ENCODE results near the gene RFX8. TPM values are rescaled to one million over a fixed set of nuclear protein-coding genes. Genes with fewer than 3 reads are reported as not detected.

Gene RFX8
- polyA plus RNA-seq, 1 experiment: 1.8 TPM

DNA sequence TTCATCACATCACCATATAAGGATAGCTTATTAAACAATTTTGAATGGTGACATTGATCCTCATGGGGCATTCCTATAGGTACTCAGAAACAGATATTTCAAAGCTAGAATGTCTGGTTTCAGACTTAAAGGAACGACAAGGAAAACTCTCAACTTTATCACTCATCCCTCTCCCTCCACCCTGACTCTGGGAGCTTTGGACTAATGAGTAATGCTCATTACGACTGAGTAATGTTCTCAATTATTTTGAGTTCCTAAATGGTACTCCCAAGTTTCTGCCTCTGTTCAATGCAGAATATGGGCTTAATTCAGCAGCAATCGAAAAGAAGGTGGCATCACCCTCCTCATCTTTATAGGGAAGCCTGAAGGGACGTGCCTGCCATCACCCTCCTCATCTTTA, 43.4 kb downstream of the RFX8 start:
- CTCF ChIA-PET: interaction anchor here (0.6 to 1.8 kb wide), 4 partner anchors 11 to 399 kb away, joined by 3 to 11 read pairs (median 4); no protein-coding TSS in a partner anchor
- TF ChIP-seq, protein P1, sequence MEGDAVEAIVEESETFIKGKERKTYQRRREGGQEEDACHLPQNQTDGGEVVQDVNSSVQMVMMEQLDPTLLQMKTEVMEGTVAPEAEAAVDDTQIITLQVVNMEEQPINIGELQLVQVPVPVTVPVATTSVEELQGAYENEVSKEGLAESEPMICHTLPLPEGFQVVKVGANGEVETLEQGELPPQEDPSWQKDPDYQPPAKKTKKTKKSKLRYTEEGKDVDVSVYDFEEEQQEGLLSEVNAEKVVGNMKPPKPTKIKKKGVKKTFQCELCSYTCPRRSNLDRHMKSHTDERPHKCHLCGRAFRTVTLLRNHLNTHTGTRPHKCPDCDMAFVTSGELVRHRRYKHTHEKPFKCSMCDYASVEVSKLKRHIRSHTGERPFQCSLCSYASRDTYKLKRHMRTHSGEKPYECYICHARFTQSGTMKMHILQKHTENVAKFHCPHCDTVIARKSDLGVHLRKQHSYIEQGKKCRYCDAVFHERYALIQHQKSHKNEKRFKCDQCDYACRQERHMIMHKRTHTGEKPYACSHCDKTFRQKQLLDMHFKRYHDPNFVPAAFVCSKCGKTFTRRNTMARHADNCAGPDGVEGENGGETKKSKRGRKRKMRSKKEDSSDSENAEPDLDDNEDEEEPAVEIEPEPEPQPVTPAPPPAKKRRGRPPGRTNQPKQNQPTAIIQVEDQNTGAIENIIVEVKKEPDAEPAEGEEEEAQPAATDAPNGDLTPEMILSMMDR (IDR thresholded peaks at IDR 0.05; ENCODE audit: low read depth, low read length): no peak
- Histone ChIP-seq H3K9me3 (ENCODE audit: control insufficient read depth, insufficient read depth, low read length) (no peaks in the 10 kb centered on the region; the same call in 1 of the 2 replicates), H3K27me3 (ENCODE audit: control insufficient read depth, insufficient read depth, low read length) (no peaks in the 10 kb centered on the region), H3K4me3 (ENCODE audit: low read depth, low read length) (no peak overlapping the region), H3K27ac (ENCODE audit: low read depth, low read length) (no peak overlapping the region)
- POLR2A ChIA-PET: no interaction called here
- DNase-seq (ENCODE audit: low read depth, low spot score): no peak

DNA sequence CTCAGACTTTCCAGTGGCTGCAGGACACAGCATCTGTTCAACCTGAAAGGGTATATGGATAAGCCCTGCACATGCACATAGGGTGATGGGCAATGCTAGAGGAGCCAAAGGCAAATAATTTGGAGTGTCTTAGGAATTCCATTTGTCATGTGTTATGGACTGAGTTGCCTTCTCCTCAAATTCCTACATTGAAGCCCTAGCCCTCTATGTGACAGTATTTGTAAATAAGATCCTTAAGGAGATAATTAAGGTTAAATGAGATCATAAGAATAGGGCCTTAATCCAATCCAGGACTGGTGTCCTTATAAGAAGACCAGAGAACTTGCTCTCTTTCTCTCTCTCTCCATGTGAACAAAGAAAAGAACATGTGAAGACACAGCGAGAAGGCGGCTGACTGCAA, 44.8 kb downstream of the RFX8 start:
- no peak overlapping the region for H3K27ac ChIP-seq (ENCODE audit: low read depth, low read length)
- no peak for DNase-seq (ENCODE audit: low read depth, low spot score)
- H3K4me3 ChIP-seq (ENCODE audit: low read depth, low read length): no peak overlapping the region
- TF ChIP-seq, protein P1 (IDR thresholded peaks at IDR 0.05; ENCODE audit: low read depth, low read length): no peak
- H3K9me3 ChIP-seq (ENCODE audit: control insufficient read depth, insufficient read depth, low read length): no peaks in the 10 kb centered on the region
- CTCF ChIA-PET: interaction anchor here (0.7 kb wide), 1 partner anchor 11 kb away, joined by 3 read pairs; no protein-coding TSS in a partner anchor
- POLR2A ChIA-PET: no interaction called here
- H3K27me3 ChIP-seq (ENCODE audit: control insufficient read depth, insufficient read depth, low read length): no peaks in the 10 kb centered on the region

DNA sequence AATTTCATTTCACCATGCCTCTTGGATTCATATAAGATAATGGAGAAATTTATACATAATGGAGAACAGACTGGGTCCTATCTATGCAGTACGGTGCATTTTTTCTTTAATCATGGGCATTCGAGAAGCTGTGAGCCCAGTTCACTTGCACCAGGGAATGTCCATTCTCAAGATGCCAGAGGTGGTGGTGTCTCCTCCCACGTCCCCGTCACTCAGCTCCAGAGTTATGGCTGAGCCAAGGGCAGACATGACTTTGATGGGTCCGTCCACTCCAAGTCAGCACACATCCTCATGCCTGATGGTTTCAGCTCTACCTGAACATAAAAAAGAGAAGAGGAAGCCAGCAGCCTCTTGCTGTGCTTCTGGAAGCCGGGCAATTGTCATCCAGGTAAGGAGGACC, 45.5 kb downstream of the RFX8 start:
- no peaks in the 10 kb centered on the region for H3K27me3 ChIP-seq (ENCODE audit: control insufficient read depth, insufficient read depth, low read length)
- H3K27ac ChIP-seq (ENCODE audit: low read depth, low read length): no peak overlapping the region
- DNase-seq (ENCODE audit: low read depth, low spot score): no peak
- no peak overlapping the region for H3K4me3 ChIP-seq (ENCODE audit: low read depth, low read length)
- H3K9me3 ChIP-seq (ENCODE audit: control insufficient read depth, insufficient read depth, low read length): no peaks in the 10 kb centered on the region
- ChIA-PET POLR2A (no interaction called here), CTCF (interaction anchor here (0.7 kb wide), 1 partner anchor 10 kb away, joined by 3 read pairs; no protein-coding TSS in a partner anchor)
- TF ChIP-seq, protein P1 (IDR thresholded peaks at IDR 0.05; ENCODE audit: low read depth, low read length): no peak

DNA sequence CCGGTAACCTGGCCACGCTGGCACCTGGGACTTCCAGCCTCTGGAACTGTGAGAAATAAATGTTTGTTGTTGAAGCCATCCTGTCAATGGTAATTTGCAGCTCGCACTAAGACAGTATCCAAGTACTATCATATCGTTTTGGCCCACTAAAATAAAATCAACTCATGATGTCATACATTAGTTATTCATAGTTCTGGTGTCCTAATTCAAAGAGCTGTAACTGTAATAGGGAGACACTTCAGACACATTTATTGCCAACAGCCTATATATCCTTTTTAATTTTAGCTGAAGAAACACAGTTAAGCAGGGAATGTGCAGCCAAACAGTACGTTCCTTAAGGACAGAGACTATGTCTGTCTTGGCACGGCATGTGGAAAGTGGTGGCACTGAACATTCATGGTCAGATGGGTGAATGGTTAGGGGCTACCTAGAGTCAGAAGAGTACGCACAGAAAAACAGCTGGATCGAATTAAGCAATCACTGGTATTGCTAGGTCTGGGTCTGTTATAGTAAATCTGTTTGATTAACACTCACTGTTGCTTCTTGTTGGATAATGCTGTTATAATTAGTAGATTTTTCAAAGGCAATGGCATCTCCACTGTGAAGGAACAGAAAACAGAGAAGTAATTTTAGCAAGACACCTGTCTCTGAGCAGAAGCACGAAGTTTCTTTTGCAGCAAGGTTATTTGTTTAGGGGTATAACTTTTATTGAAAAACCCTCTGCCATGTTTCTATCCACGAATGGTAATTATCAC, 46.3 kb downstream of the RFX8 start:
- Histone ChIP-seq H3K27me3 (ENCODE audit: control insufficient read depth, insufficient read depth, low read length) (no peaks in the 10 kb centered on the region), H3K27ac (ENCODE audit: low read depth, low read length) (no peak overlapping the region), H3K9me3 (ENCODE audit: control insufficient read depth, insufficient read depth, low read length) (no peaks in the 10 kb centered on the region), H3K4me3 (ENCODE audit: low read depth, low read length) (no peak overlapping the region)
- ChIA-PET POLR2A (no interaction called here), CTCF (interaction anchor here (2.1 kb wide), 1 partner anchor 10 kb away, joined by 9 read pairs; no protein-coding TSS in a partner anchor)
- no peak for DNase-seq (ENCODE audit: low read depth, low spot score)
- TF ChIP-seq, protein P1 (IDR thresholded peaks at IDR 0.05; ENCODE audit: low read depth, low read length): no peak

DNA sequence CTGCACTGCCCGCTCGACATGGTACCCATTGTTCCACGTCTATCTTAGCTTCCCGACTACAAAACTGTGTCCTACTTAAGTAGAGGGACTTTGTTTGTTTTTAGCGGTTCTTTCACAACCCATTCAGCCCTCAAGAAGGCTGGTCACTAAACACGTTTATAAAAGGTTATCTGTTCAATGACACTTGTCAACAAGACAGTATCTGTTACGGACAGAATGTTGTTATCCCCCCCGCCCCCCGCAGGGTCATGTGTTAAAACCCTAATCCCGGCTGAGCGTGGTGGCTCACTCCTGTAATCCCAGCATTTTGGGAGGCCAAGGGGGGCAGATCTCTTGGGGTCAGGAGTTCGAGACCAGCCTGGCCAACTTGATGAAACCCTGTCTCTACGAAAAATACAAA, 47.2 kb downstream of the RFX8 start:
- H3K4me3 ChIP-seq (ENCODE audit: low read depth, low read length): no peak overlapping the region
- no peak overlapping the region for H3K27ac ChIP-seq (ENCODE audit: low read depth, low read length)
- no peaks in the 10 kb centered on the region for H3K27me3 ChIP-seq (ENCODE audit: control insufficient read depth, insufficient read depth, low read length)
- DNase-seq (ENCODE audit: low read depth, low spot score): no peak
- POLR2A ChIA-PET: no interaction called here
- CTCF ChIA-PET: interaction anchor here (2.1 kb wide), 1 partner anchor 9 kb away, joined by 9 read pairs; no protein-coding TSS in a partner anchor
- TF ChIP-seq, protein P1 (IDR thresholded peaks at IDR 0.05; ENCODE audit: low read depth, low read length): no peak
- no peaks in the 10 kb centered on the region for H3K9me3 ChIP-seq (ENCODE audit: control insufficient read depth, insufficient read depth, low read length)
